Measurements from ENCODE around the gene ESR1.

DNA sequence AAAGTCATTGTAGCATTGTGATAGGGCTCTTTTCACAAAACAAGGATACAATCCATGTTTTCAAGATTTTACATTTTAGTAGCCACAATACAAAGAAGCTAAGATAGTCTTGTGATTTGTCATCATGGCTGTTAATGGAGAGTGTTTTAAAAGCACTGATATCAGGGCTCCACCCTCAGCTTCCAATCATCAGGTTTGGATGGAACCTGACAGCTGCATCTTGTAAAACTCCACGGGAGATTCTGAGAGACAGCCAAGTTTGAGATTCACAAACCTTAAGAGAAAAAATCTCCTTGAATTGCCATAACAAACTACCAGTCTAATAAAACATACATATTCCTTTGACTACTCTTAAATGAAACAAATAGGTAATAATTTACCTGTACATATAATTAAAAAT lies 280.2 kb downstream of the ESR1 start:
- TF ChIP-seq, protein P1, sequence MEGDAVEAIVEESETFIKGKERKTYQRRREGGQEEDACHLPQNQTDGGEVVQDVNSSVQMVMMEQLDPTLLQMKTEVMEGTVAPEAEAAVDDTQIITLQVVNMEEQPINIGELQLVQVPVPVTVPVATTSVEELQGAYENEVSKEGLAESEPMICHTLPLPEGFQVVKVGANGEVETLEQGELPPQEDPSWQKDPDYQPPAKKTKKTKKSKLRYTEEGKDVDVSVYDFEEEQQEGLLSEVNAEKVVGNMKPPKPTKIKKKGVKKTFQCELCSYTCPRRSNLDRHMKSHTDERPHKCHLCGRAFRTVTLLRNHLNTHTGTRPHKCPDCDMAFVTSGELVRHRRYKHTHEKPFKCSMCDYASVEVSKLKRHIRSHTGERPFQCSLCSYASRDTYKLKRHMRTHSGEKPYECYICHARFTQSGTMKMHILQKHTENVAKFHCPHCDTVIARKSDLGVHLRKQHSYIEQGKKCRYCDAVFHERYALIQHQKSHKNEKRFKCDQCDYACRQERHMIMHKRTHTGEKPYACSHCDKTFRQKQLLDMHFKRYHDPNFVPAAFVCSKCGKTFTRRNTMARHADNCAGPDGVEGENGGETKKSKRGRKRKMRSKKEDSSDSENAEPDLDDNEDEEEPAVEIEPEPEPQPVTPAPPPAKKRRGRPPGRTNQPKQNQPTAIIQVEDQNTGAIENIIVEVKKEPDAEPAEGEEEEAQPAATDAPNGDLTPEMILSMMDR (IDR thresholded peaks at IDR 0.05; ENCODE audit: insufficient read depth, low read depth, low read length): no peak
- TF ChIP-seq EZH2 (IDR thresholded peaks at IDR 0.05; ENCODE audit: insufficient read depth, low read length): no peak
